Stimulated activated CD4-positive, alpha-beta T cell treated with anti-CD3 and anti-CD28 coated beads, TNF-alpha, amount 100 ng/mL, for 24 hours (primary cell): ENCODE data around the gene KRTAP10-6.
"Not testable (repeated sequence)": the region's sequence is repeated elsewhere in the genome, so short reads cannot be mapped to it uniquely, and the experiment has no call there.

Experiments used
- DNase-seq, 3 experiments: peaks; one replicate each; pipeline ENCODE4 v3.0.0-alpha.2; 2020; ENCODE audit warnings: low read depth in 3 of 3

Gene KRTAP10-6

GRCh38 chr21:44617071-44617501, 24.8 kb upstream of the KRTAP10-6 start:
- no peak for DNase-seq

DNA sequence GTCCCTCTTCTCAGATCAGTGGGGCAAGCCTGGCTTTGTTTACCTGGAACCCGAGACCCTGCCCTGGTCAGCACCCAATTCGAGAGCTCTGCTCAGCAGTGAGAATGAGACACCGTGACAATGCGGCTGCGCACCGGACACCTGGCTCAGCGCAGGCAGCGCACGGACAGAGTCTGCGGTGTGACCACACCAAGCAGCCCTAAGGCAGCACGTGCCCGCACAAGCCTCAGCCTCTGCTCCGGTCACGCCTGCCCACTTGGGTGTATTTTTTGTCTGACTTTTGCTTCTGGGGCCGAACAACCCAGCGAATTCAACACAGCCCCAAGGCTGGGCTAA, 24.3 kb upstream of the KRTAP10-6 start:
- no peak for DNase-seq

GRCh38 chr21:44615911-44616590, 23.7 kb upstream of the KRTAP10-6 start:
- no peak for DNase-seq

DNA sequence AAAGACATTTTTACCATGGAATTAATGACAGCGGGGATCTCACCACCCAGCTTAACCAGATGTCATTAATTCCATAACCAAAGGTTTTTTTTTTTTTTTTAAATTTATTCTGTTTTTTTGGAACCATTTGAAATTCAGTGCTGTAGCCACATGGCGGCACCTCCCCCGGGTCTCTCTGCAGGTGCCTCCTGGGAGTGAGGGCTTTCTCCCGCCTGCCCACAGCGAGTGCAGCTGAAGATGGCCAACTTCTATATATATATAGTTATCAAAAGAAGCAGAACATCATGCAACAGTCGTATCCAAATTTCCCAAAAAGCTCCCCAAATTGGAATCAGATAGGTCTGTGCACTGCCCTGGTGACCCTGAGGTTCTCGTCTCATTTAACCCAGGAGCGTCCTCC, 23.2 kb upstream of the KRTAP10-6 start:
- no peak for DNase-seq

GRCh38 chr21:44614961-44615391, 22.7 kb upstream of the KRTAP10-6 start:
- DNase-seq: no peak

- no peak for DNase-seq
These were observed 21.9 kb upstream of the KRTAP10-6 start for GRCh38 chr21:44614161-44614631.

DNA sequence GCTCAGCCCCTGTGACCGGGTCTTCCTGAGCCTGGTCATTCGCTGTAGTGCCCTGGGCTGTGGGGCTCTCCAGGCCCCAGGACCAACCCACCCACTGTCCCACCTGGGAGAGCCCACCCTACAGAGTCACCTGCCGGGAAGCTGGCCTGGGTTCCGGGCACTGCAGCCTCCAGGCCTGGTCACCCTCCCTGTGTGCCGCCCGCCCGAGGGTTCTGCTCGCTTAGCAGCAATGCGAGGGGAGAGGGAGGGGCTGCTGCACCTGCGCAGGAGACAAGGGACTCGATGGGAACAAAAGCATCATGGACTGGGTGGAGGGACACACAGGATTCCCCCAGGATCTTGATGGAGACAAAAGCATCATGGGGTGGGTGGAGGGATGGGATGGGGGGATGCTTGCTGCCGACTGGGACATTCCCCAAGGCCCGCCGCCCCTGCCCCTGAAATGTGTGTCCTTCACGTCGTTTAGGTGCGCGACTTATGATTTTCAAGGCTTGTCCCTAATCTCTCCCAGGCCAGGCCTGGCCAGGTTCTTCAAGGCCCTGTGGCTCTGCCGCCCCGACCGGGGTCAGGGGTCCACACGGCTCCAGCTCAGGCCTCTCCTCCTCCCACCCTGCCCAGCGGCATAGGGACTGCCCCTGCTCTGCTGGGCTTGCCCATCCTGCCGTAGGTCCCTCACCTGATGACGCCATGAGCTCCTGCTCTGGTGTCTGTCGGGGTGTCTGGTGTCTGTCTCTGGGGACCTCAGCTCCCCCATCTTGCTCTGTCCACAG, 21.3 kb upstream of the KRTAP10-6 start:
- no peak for DNase-seq

GRCh38 chr21:44612669-44613229, 20.4 kb upstream of the KRTAP10-6 start:
- DNase-seq: no peak

GRCh38 chr21:44612029-44612486, 19.8 kb upstream of the KRTAP10-6 start, which contains the start of gene KRTAP10-8:
KRTAP10-8 (plus strand) TSS chr21:44612079; CDS start chr21:44612101, 22 bp downstream.
- DNase-seq: no peak

- no peak for DNase-seq
These were observed 19.2 kb upstream of the KRTAP10-6 start for GRCh38 chr21:44611551-44611950.

- DNase-seq: not testable (repeated sequence)
These were observed 18.0 kb upstream of the KRTAP10-6 start for GRCh38 chr21:44610157-44610843.

GRCh38 chr21:44609193-44609592, 16.9 kb upstream of the KRTAP10-6 start:
- DNase-seq: no peak

DNA sequence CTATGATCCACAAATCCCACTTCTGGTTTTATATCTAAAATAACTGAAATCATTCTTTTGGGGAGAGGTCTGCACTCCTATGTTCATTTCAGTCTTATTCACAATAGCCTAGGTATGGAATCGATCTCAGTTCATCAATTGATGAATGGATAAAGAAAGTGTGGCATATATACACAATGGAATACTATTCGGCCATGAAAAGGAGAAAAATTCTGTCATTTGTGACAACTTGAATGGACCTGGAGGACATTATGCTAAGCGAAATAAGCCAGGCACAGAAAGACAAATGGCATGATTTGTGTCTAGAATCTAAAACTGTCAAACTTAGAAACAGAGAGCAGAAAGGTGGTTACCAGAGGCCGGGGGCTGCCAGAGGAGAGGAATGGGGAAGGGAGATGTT, 14.2 kb upstream of the KRTAP10-6 start:
- DNase-seq: no peak

GRCh38 chr21:44603911-44604310, 11.6 kb upstream of the KRTAP10-6 start:
- DNase-seq: no peak

DNA sequence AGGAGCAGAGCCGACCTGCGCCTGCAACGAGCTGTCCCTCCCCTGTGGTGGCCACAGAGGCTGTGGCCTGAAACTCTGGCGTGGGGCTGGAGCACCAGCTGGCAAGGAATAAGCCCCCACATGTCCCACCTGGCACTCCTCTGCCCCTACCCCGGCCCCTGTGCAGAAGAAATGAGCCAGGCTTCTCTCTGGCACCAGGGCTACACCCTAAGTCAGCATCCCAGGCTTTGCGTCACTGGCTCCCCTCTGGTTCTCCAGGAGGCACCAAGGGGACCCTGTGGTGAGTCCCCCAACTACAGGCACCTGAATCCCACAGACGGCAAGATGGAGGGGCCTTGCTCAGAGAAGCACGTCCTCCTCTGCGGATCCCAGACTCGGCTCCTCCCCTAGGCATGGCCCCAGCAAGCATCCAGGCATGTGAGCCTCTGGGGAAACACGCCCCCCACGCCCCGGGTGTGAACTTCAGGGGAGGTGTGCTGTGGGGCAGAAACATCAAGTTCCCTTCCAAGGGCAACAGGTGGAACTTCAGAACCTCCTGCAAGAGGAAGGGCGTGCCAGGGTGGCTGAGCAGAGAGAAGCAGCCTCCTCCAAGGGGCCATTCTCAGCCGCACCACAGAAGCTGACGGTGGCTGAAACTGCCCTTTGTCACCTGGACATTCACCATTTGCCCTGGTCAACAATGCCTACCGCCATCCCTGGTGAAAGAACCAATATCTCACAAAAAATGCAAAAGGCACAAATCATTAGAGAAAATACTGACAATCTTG, 11.0 kb upstream of the KRTAP10-6 start:
- DNase-seq: no peak

GRCh38 chr21:44602463-44602850, 10.2 kb upstream of the KRTAP10-6 start:
- no peak for DNase-seq

DNA sequence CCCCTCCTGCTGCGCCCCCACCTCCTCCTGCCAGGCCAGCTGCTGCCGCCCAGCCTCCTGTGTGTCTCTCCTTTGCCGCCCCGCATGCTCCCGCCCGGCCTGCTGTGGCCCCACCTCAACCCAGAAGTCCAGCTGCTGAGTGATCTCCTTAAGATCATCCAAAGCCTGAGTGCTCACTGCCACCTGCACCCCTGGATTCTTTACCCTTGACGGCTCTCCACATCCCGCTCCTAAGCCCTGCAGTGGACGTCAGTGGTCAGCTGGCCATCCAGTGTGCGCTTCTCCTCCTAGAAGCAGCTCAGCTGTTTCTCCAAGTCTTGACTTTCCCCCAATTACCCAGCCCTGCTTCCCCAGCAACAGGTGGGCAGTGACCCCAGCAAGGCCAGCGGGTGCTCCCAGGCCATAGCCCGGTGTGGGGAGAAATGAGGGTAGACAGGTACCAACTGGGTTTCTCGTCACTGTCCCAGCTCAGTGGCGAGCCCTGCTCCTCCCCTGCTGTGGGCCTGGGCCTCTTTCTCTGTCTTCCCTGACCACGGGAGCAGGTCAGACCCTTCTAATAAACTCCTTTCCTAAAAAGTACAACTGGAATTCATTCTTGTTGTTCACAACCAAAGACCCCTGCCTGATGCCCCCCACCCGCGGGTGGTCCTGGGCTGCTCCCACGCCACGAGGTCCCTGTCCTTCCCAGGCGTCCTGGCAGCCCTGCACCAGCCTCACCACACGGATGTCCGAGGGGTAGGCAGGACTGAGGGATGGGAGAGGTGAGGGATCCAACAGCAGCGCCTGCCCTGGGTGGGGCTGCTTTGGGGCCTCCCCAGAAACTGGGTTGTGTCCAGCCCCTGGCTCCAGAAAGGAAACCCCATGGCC, 9.5 kb upstream of the KRTAP10-6 start:
- no peak for DNase-seq

DNA sequence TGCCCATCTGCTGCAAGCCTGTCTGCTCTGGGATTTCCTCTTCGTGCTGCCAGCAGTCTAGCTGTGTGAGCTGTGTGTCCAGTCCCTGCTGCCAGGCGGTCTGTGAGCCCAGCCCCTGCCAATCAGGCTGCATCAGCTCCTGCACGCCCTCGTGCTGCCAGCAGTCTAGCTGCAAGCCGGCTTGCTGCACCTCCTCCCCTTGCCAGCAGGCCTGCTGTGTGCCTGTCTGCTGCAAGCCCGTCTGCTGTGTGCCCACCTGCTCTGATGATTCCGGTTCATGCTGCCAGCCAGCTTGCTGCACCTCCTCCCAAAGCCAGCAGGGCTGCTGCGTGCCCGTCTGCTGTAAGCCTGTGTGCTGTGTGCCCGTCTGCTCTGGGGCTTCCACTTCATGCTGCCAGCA, 8.8 kb upstream of the KRTAP10-6 start:
- not testable (repeated sequence) for DNase-seq

GRCh38 chr21:44600118-44600978, 8.0 kb upstream of the KRTAP10-6 start, which contains the start of gene KRTAP10-7:
KRTAP10-7 (plus strand) TSS chr21:44600597; CDS start chr21:44600622, 25 bp downstream.
- DNase-seq: not testable (repeated sequence)
